ENCODE data around the gene PDSS2. TPM values are rescaled to one million over a fixed set of nuclear protein-coding genes. Genes with fewer than 3 reads are reported as not detected.
A peak's percentile ranks its signal among the peaks of the same experiment; 100 is the strongest.
"Not testable (repeated sequence)": the region's sequence is repeated elsewhere in the genome, so short reads cannot be mapped to it uniquely, and the experiment has no call there.

The PDSS2 gene
- total RNA-seq, 1 donor from 2014 or later, result 14.9 TPM

DNA sequence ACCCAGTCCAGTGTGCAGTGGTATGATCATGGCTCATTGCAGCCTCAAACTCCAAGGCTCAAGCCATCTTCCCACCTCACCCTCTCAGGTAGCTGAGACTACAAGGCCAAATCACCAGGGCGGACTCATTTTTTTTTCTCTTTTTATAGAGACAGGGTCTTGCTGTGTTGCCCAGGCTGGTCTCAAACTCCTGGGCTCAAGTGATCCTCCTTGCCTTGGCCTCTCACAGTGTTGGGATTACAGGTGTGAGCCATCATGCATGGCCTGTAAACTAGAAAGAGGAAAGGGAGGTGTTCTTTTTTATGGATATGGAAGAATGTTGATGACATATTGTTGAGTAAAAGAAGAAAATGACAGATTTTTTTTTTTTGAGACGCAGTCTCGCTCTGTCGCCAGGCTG is 339.0 kb downstream of the PDSS2 start:
- Mint-ChIP-seq H3K9me3 (peaks cover 2% of the 10 kb centered on the region), H3K36me3 (ENCODE audit: low read depth) (no peaks in the 10 kb centered on the region), H3K4me1 (peaks cover 24% of the 10 kb centered on the region), H3K27me3 (ENCODE audit: low read depth) (peaks cover 6% of the 10 kb centered on the region), H3K27ac (ENCODE audit: unreplicated experiment) (no peak overlapping the region), H3K4me3 (no peak overlapping the region)
- no peak for DNase-seq (ENCODE audit: low read depth, low spot score)
- TF ChIP-seq, protein P1, sequence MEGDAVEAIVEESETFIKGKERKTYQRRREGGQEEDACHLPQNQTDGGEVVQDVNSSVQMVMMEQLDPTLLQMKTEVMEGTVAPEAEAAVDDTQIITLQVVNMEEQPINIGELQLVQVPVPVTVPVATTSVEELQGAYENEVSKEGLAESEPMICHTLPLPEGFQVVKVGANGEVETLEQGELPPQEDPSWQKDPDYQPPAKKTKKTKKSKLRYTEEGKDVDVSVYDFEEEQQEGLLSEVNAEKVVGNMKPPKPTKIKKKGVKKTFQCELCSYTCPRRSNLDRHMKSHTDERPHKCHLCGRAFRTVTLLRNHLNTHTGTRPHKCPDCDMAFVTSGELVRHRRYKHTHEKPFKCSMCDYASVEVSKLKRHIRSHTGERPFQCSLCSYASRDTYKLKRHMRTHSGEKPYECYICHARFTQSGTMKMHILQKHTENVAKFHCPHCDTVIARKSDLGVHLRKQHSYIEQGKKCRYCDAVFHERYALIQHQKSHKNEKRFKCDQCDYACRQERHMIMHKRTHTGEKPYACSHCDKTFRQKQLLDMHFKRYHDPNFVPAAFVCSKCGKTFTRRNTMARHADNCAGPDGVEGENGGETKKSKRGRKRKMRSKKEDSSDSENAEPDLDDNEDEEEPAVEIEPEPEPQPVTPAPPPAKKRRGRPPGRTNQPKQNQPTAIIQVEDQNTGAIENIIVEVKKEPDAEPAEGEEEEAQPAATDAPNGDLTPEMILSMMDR (conservative IDR thresholded peaks at IDR 0.05), result no peak

DNA sequence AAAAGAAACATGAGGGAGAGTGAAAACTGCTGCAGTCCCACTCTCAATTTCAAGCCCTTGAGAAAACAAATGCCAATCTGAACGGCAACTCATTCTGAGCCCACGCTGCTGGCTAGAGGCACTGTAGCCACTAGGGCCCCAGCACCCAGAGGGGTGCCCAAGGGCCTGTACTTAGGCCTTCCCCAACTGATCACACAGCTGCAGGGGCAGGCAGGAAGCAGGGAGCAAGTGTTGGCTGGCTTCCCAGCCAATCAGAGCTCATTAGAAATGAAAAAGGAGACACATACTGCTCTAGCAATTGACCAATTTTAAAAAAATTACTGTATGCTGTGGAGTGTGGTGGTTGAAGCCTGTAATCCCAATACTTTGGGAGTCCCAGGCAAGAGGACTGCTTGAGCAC is 340.4 kb downstream of the PDSS2 start:
- H3K36me3 Mint-ChIP-seq (ENCODE audit: low read depth), result no peaks in the 10 kb centered on the region
- no peak overlapping the region for H3K27ac Mint-ChIP-seq (ENCODE audit: unreplicated experiment)
- TF ChIP-seq, protein P1 (conservative IDR thresholded peaks at IDR 0.05), result no peak
- peak overlapping the region; percentile 23 for H3K4me3 Mint-ChIP-seq
- DNase-seq (ENCODE audit: low read depth, low spot score), result no peak
- H3K9me3 Mint-ChIP-seq, result no peaks in the 10 kb centered on the region
- H3K27me3 Mint-ChIP-seq (ENCODE audit: low read depth), result peaks cover 6% of the 10 kb centered on the region
- peaks cover 16% of the 10 kb centered on the region for H3K4me1 Mint-ChIP-seq

DNA sequence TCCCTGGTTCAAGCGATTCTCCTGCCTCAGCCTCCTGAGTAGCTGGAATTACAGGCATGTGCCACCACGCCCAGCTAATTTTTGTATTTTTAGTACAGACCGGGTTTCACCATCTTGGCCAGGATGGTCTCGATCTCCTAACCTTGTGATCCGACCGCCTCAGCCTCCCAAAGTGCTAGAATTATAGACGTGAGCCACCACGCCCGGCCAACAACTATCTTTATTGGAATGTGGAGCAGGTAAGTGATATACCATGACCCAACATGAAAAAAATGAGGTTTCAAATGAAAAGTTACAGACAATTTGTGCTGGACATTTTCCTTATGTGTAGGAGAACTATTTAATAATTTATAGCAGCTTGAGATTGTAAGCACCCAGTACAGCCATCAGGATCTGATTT is 340.8 kb downstream of the PDSS2 start:
- not testable (repeated sequence) for H3K36me3 Mint-ChIP-seq (ENCODE audit: low read depth); H3K9me3 Mint-ChIP-seq; H3K27ac Mint-ChIP-seq (ENCODE audit: unreplicated experiment); DNase-seq (ENCODE audit: low read depth, low spot score); H3K27me3 Mint-ChIP-seq (ENCODE audit: low read depth)
- Mint-ChIP-seq H3K4me1 (peaks cover 20% of the 10 kb centered on the region), H3K4me3 (peak overlapping the region; percentile 23)

- Mint-ChIP-seq H3K36me3 (ENCODE audit: low read depth) (no peaks in the 10 kb centered on the region), H3K4me1 (peaks cover 28% of the 10 kb centered on the region), H3K27ac (ENCODE audit: unreplicated experiment) (peak overlapping the region; percentile 7), H3K9me3 (no peaks in the 10 kb centered on the region), H3K4me3 (peak overlapping the region; percentile 99), H3K27me3 (ENCODE audit: low read depth) (peaks cover 6% of the 10 kb centered on the region)
- DNase-seq (ENCODE audit: low read depth, low spot score), result no peak
- TF ChIP-seq, protein P1 (conservative IDR thresholded peaks at IDR 0.05), result no peak
Observed at GRCh38 chr6:107116931-107117330, 342.4 kb downstream of the PDSS2 start.

DNA sequence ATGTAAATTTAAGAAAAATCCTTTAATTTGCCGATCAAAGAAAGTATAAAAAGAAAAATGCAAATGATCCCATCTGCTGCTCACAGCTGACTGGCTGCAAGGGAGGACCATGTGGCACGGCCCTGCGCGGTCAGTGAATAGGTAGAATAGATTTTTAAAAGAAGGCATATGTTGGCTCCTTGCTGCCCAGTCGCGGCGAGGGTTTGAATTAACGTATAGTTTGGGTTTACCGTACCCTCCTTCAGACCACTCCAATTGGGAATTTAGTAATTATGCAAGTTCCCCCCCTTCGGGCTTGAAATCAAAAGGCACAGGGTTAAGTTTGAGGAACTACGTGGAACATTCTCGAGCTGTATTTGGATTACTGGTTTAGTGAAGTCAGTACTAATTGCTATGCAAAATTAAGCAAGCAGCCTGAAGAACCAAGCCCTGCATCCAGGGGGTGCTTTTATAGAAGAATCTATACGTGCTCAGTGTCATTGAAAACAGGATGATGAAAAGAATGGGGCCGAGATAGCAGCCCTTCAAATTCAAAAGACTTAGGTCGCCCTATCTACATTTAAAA is 343.0 kb downstream of the PDSS2 start:
- DNase-seq (ENCODE audit: low read depth, low spot score), result peak; percentile 43

GRCh38 chr6:107115695-107116327 is 343.6 kb downstream of the PDSS2 start:
- Mint-ChIP-seq H3K9me3 (no peaks in the 10 kb centered on the region), H3K36me3 (ENCODE audit: low read depth) (no peaks in the 10 kb centered on the region), H3K27me3 (ENCODE audit: low read depth) (peaks cover 6% of the 10 kb centered on the region), H3K4me3 (peak overlapping the region; percentile 99), H3K27ac (ENCODE audit: unreplicated experiment) (peak overlapping the region; percentile 7), H3K4me1 (peaks cover 29% of the 10 kb centered on the region)
- TF ChIP-seq, protein P1 (conservative IDR thresholded peaks at IDR 0.05), result no peak
- peak; percentile 66 for DNase-seq (ENCODE audit: low read depth, low spot score)

More for the DNA sequence above, 343.0 kb downstream of the PDSS2 start:
- TF ChIP-seq, protein P1 (conservative IDR thresholded peaks at IDR 0.05), result peak; percentile 38
- H3K4me3 Mint-ChIP-seq, result peak overlapping the region; percentile 99
- no peaks in the 10 kb centered on the region for H3K36me3 Mint-ChIP-seq (ENCODE audit: low read depth)
- H3K27me3 Mint-ChIP-seq (ENCODE audit: low read depth), result peaks cover 6% of the 10 kb centered on the region
- no peaks in the 10 kb centered on the region for H3K9me3 Mint-ChIP-seq
- H3K4me1 Mint-ChIP-seq, result peaks cover 29% of the 10 kb centered on the region
- peak overlapping the region; percentile 7 for H3K27ac Mint-ChIP-seq (ENCODE audit: unreplicated experiment)

Measured in neural crest cell (in vitro differentiated cells).